Prostate gland (tissue), 2 donors: ENCODE data around the gene DHRS4L2.

Source experiments
- POLR2A ChIP-seq: fragments of 450-650 bp; IDR thresholded peaks from one replicate; pipeline ENCODE4 v1.6.1; 2016; ENCODE audit warnings: antibody characterized with exemption, mild to moderate bottlenecking
- POLR2AphosphoS5 ChIP-seq: sonication (generic); formaldehyde crosslinking; IDR thresholded peaks from one replicate; pipeline ENCODE4 v1.6.1; 2017; ENCODE audit warnings: antibody characterized with exemption
- TF ChIP-seq, protein P1 (sequence below), 4 experiments: fragments of 200-600 bp in 2 of 4; fragments of 450-650 bp in 2 of 4; sonication (generic) in 2 of 4; IDR thresholded peaks; 1 replicate in 3 of 4; 2 replicates in 1 of 4; pipeline ENCODE4 v1.5.1; 2016 to 2019; ENCODE audit warnings: antibody characterized with exemption in 4 of 4, mild to moderate bottlenecking in 2 of 4, moderate library complexity in 2 of 4

DNA sequence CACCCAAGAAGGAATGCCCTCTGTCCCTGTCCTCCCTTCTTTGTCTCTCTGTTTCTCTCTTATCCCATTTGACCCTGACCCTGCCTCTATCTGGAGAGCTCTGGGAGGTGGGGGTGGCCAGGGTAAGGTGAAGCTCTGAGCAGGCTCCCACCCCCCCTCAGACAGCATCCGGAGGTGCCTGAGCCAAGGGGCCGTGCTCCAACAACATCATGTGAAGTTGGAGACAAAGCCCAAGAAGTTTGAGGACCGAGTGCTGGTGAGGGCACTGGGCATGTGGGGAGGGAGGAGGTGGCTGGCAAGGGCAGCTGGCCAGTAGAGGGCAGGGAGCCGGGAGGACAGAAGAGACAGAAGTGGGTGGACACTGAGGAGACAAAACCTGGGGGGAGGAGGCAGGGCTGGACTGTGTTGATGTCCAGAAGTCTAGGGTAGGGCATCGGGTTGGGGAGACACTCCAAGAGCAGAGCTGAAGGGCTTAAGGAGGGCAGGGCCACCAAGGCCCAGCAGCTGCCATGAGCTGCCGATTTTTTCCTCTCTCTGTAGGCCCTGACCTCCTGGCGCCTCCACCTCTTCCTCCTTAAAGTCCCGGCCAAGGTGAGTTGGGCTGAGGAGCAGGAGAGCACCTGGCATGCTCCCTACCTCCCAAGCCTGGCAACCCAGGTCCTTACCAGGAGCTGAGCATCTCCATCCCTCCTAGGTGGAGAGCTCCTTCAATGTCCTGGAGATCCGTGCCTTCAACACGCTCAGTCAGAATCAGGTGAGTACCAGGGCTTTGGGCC, 65.0 kb downstream of the DHRS4L2 start:
- TF ChIP-seq POLR2A (no peak), POLR2AphosphoS5 (no peak)
- TF ChIP-seq, protein P1, sequence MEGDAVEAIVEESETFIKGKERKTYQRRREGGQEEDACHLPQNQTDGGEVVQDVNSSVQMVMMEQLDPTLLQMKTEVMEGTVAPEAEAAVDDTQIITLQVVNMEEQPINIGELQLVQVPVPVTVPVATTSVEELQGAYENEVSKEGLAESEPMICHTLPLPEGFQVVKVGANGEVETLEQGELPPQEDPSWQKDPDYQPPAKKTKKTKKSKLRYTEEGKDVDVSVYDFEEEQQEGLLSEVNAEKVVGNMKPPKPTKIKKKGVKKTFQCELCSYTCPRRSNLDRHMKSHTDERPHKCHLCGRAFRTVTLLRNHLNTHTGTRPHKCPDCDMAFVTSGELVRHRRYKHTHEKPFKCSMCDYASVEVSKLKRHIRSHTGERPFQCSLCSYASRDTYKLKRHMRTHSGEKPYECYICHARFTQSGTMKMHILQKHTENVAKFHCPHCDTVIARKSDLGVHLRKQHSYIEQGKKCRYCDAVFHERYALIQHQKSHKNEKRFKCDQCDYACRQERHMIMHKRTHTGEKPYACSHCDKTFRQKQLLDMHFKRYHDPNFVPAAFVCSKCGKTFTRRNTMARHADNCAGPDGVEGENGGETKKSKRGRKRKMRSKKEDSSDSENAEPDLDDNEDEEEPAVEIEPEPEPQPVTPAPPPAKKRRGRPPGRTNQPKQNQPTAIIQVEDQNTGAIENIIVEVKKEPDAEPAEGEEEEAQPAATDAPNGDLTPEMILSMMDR (IDR thresholded peaks at IDR 0.05): no peak
